Mesendoderm (in vitro differentiated cells): ENCODE data around the gene TFCP2L1.
"Not testable (repeated sequence)": the region's sequence is repeated elsewhere in the genome, so short reads cannot be mapped to it uniquely, and the experiment has no call there.

ENCODE experiments used
- DNase-seq: peaks from one replicate; pipeline ENCODE4 v3.0.0; 2013
- H2AK5ac ChIP-seq: 2 replicates; pipeline ENCODE4 v1.6.1; 2013; ENCODE audit warnings: low read length, inconsistent platforms
- H2BK120ac ChIP-seq: 2 replicates; pipeline ENCODE4 v1.6.1; 2013; ENCODE audit warnings: low read depth, mild to moderate bottlenecking, low read length, moderate library complexity, mixed read lengths
- H2BK15ac ChIP-seq: replicated peaks from 2 replicates; pipeline ENCODE4 v1.6.1; 2013; ENCODE audit warnings: low read depth, mild to moderate bottlenecking, moderate library complexity
- H2BK5ac ChIP-seq: 2 replicates; pipeline ENCODE4 v1.6.1; 2013; ENCODE audit warnings: low read length, inconsistent platforms
- H3K18ac ChIP-seq: 2 replicates; pipeline ENCODE4 v1.6.1; 2013; ENCODE audit warnings: mild to moderate bottlenecking, low read length, mixed read lengths
- H3K23ac ChIP-seq: one replicate; pipeline ENCODE4 v1.6.1; 2013; ENCODE audit warnings: low read length
- H3K27ac ChIP-seq: 2 replicates; pipeline ENCODE4 v1.5.1; 2013; ENCODE audit warnings: low read depth, mild to moderate bottlenecking, inconsistent platforms, low read length, moderate library complexity
- H3K27me3 ChIP-seq: 2 replicates; pipeline ENCODE4 v1.6.1; 2013; ENCODE audit warnings: low read length, control low read depth, mild to moderate bottlenecking, inconsistent platforms; ENCODE audit not compliant: insufficient read depth, poor library complexity
- H3K36me3 ChIP-seq: 2 replicates; pipeline ENCODE4 v1.6.1; 2013; ENCODE audit warnings: low read length, inconsistent platforms; ENCODE audit not compliant: control insufficient read depth, insufficient read depth
- H3K4ac ChIP-seq: one replicate; pipeline ENCODE4 v1.6.1; 2013; ENCODE audit warnings: low read depth, mild to moderate bottlenecking, low read length, moderate library complexity
- H3K4me1 ChIP-seq: 2 replicates; pipeline ENCODE4 v1.6.1; 2013; ENCODE audit warnings: low read depth, low read length, inconsistent platforms; ENCODE audit not compliant: control insufficient read depth
- H3K4me2 ChIP-seq: 2 replicates; pipeline ENCODE4 v1.6.1; 2013; ENCODE audit warnings: low read length
- H3K4me3 ChIP-seq: 2 replicates; pipeline ENCODE4 v1.5.1; 2013; ENCODE audit warnings: mild to moderate bottlenecking, low read length
- H3K56ac ChIP-seq: one replicate; pipeline ENCODE4 v1.6.1; 2013; ENCODE audit warnings: low read length
- H3K79me1 ChIP-seq: 2 replicates; pipeline ENCODE4 v1.6.1; 2013; ENCODE audit warnings: low read length, inconsistent platforms
- H3K79me2 ChIP-seq: 2 replicates; pipeline ENCODE4 v1.6.1; 2013; ENCODE audit warnings: mild to moderate bottlenecking, low read length; ENCODE audit not compliant: control insufficient read depth, insufficient read depth
- H3K9ac ChIP-seq: 2 replicates; pipeline ENCODE4 v1.6.1; 2013; ENCODE audit warnings: low read length, inconsistent platforms
- H4K5ac ChIP-seq: one replicate; pipeline ENCODE4 v1.6.1; 2013; ENCODE audit warnings: low read length
- H4K8ac ChIP-seq: one replicate; pipeline ENCODE4 v1.6.1; 2013; ENCODE audit warnings: low read depth, mild to moderate bottlenecking, control low read depth, low read length, moderate library complexity
- WGBS: extraction: QIAGEN DNeasy Blood & Tissue Kit; methylation state at CpG from one replicate; pipeline ENCODE4 v1.1.7; 2013; ENCODE audit warnings: low lambda C conversion rate, missing lambda C conversion rate; ENCODE audit not compliant: insufficient coverage; ENCODE audit errors: extremely low coverage; 5-methylcytosine and 5-hydroxymethylcytosine counted together

TFCP2L1 gene

GRCh38 chr2:121272596-121272995 is 12.4 kb downstream of the TFCP2L1 start:
- no peak overlapping the region for H3K56ac ChIP-seq
- H3K4me2 ChIP-seq, result no peak overlapping the region
- H3K23ac ChIP-seq, result no peak overlapping the region

DNA sequence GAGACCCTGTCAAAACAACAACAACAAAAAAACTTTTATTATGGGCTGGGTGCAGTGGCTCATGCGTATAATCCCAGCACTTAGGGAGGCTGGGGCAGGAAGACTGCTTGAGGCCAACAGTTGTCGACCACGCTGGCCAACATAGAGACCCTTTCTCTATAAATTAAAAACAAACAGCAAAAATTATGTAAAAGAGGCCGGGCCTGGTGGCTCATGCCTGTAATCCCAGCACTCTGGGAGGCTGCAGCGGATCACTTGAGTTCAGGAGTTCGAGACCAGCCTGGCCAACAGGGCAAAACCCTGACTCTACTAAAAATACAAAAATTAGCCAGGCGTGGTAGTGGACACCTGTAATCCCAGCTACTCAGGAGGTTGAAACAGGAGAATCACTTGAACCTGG is 15.6 kb downstream of the TFCP2L1 start:
- H3K4me2 ChIP-seq, H3K36me3 ChIP-seq, H3K23ac ChIP-seq, H2BK120ac ChIP-seq, H2BK5ac ChIP-seq, H3K4me3 ChIP-seq, H3K27ac ChIP-seq, DNase-seq, H3K27me3 ChIP-seq, H3K9ac ChIP-seq, H2AK5ac ChIP-seq, H3K79me1 ChIP-seq, H2BK15ac ChIP-seq, H3K79me2 ChIP-seq, H3K18ac ChIP-seq, H4K8ac ChIP-seq, H3K4ac ChIP-seq, H3K4me1 ChIP-seq, H3K56ac ChIP-seq, H4K5ac ChIP-seq: not testable (repeated sequence)
- WGBS, result no CpG with 5 or more reads among the region's 7 CpGs

More at GRCh38 chr2:121272596-121272995, 12.4 kb downstream of the TFCP2L1 start:
- DNase-seq, result no peak
- H3K79me2 ChIP-seq, result no peaks in the 10 kb centered on the region
- H3K36me3 ChIP-seq, result no peaks in the 10 kb centered on the region
- no peak overlapping the region for H2BK120ac ChIP-seq
- no peak overlapping the region for H4K8ac ChIP-seq
- H3K4me3 ChIP-seq, result no peak overlapping the region
- no peak overlapping the region for H3K18ac ChIP-seq
- WGBS, result no CpG with 5 or more reads among the region's 3 CpGs
- H2AK5ac ChIP-seq, result no peak overlapping the region
- H2BK5ac ChIP-seq, result no peak overlapping the region
- no peaks in the 10 kb centered on the region for H3K27me3 ChIP-seq
- H3K4me1 ChIP-seq, result no peaks in the 10 kb centered on the region
- H3K79me1 ChIP-seq, result no peaks in the 10 kb centered on the region
- no peak overlapping the region for H3K9ac ChIP-seq
- H3K27ac ChIP-seq, result no peak overlapping the region
- no peak overlapping the region for H4K5ac ChIP-seq
- H2BK15ac ChIP-seq, result no peak overlapping the region
- H3K4ac ChIP-seq, result no peak overlapping the region

- no peaks in the 10 kb centered on the region for H3K79me2 ChIP-seq
- no peak overlapping the region for H3K27ac ChIP-seq
- H2BK5ac ChIP-seq, result no peak overlapping the region
- WGBS, result no CpG with 5 or more reads among the region's 6 CpGs
- no peaks in the 10 kb centered on the region for H3K36me3 ChIP-seq
- no peaks in the 10 kb centered on the region for H3K79me1 ChIP-seq
- no peak overlapping the region for H4K5ac ChIP-seq
- no peak overlapping the region for H3K4me2 ChIP-seq
- no peak overlapping the region for H3K4ac ChIP-seq
- no peak overlapping the region for H2BK120ac ChIP-seq
- DNase-seq, result no peak
- no peak overlapping the region for H3K23ac ChIP-seq
- H3K27me3 ChIP-seq, result no peaks in the 10 kb centered on the region
- no peak overlapping the region for H3K56ac ChIP-seq
- H3K9ac ChIP-seq, result no peak overlapping the region
- H2BK15ac ChIP-seq, result no peak overlapping the region
- H3K4me1 ChIP-seq, result no peaks in the 10 kb centered on the region
- H3K4me3 ChIP-seq, result no peak overlapping the region
- no peak overlapping the region for H4K8ac ChIP-seq
- H2AK5ac ChIP-seq, result no peak overlapping the region
- no peak overlapping the region for H3K18ac ChIP-seq
Measured at GRCh38 chr2:121266543-121267106, 18.4 kb downstream of the TFCP2L1 start.

- no peak overlapping the region for H3K9ac ChIP-seq
- no peak overlapping the region for H2AK5ac ChIP-seq
- no peak overlapping the region for H3K4me3 ChIP-seq
- H4K5ac ChIP-seq, result no peak overlapping the region
- H3K27ac ChIP-seq, result no peak overlapping the region
- H3K79me2 ChIP-seq, result no peaks in the 10 kb centered on the region
- H3K4ac ChIP-seq, result no peak overlapping the region
- no peak overlapping the region for H3K4me2 ChIP-seq
- no CpG with 5 or more reads among the region's 9 CpGs for WGBS
- H2BK120ac ChIP-seq, result no peak overlapping the region
- no peak overlapping the region for H2BK5ac ChIP-seq
- H3K4me1 ChIP-seq, result no peaks in the 10 kb centered on the region
- no peak overlapping the region for H2BK15ac ChIP-seq
- H3K23ac ChIP-seq, result no peak overlapping the region
- H3K27me3 ChIP-seq, result no peaks in the 10 kb centered on the region
- no peak overlapping the region for H4K8ac ChIP-seq
- H3K56ac ChIP-seq, result no peak overlapping the region
- no peaks in the 10 kb centered on the region for H3K36me3 ChIP-seq
- no peak for DNase-seq
- no peak overlapping the region for H3K18ac ChIP-seq
- H3K79me1 ChIP-seq, result no peaks in the 10 kb centered on the region
Measured at GRCh38 chr2:121263996-121264715, 20.8 kb downstream of the TFCP2L1 start.

- no peaks in the 10 kb centered on the region for H3K4me1 ChIP-seq
- no peak overlapping the region for H4K8ac ChIP-seq
Measured at GRCh38 chr2:121260370-121261154, 24.4 kb downstream of the TFCP2L1 start.

More at GRCh38 chr2:121260370-121261154, 24.4 kb downstream of the TFCP2L1 start:
- H2AK5ac ChIP-seq, result no peak overlapping the region
- H3K23ac ChIP-seq, result no peak overlapping the region
- no peak overlapping the region for H3K4ac ChIP-seq
- H3K79me2 ChIP-seq, result no peaks in the 10 kb centered on the region
- no peak overlapping the region for H3K56ac ChIP-seq
- WGBS, result no CpG with 5 or more reads among the region's 12 CpGs
- H2BK15ac ChIP-seq, result no peak overlapping the region
- no peaks in the 10 kb centered on the region for H3K36me3 ChIP-seq
- DNase-seq, result no peak
- H2BK120ac ChIP-seq, result no peak overlapping the region
- H3K18ac ChIP-seq, result no peak overlapping the region
- no peak overlapping the region for H3K9ac ChIP-seq
- no peak overlapping the region for H3K4me3 ChIP-seq
- H3K27ac ChIP-seq, result no peak overlapping the region
- no peaks in the 10 kb centered on the region for H3K79me1 ChIP-seq
- H3K27me3 ChIP-seq, result no peaks in the 10 kb centered on the region
- H3K4me2 ChIP-seq, result no peak overlapping the region
- H4K5ac ChIP-seq, result no peak overlapping the region
- H2BK5ac ChIP-seq, result no peak overlapping the region
